Measurements from ENCODE around the gene DGKG.

DGKG gene

DNA sequence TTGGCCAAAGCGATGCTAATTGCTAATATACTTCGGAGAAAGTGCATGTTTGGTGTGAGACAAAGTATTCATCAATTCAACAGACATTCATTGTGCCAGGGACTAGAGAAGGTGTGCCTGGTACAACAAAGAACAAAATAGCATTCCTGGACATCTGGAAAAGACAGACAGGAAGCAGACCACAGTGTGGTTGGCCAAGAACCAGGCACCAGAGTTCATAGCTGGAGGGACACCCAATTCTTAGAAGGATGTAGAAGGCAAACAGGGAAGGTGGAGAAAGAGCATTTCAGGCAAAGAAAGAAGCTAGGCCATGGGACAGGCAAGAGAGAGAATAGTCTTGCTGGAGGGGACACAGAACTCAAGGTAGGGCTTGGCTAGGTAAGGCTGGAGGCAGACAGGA, 147.4 kb downstream of the DGKG start:
- Histone ChIP-seq H3K14ac (ENCODE audit: low read length) (no peak overlapping the region), H2BK120ac (ENCODE audit: insufficient read depth, low read length, poor library complexity) (no peak overlapping the region), H2BK12ac (ENCODE audit: low read length) (no peak overlapping the region), H3K23ac (ENCODE audit: low read length) (no peak overlapping the region), H3K79me1 (ENCODE audit: low read length) (no peaks in the 10 kb centered on the region), H3K9ac (ENCODE audit: low read length) (no peak overlapping the region), H3K4me3 (ENCODE audit: low read depth, low read length) (no peak overlapping the region), H4K91ac (ENCODE audit: low read depth, low read length) (no peak overlapping the region), H3K9me3 (ENCODE audit: insufficient read depth, low read depth, low read length) (no peaks in the 10 kb centered on the region), H3K4me1 (ENCODE audit: control insufficient read depth in 1 of 2, insufficient read depth in 2 of 2, low read length in 2 of 2) (peaks cover 3 to 4% of the 10 kb centered on the region in 2 experiments), H3K27me3 (ENCODE audit: insufficient read depth, low read length) (no peaks in the 10 kb centered on the region), H3K27ac (ENCODE audit: low read depth, low read length) (no peak overlapping the region), H2BK5ac (ENCODE audit: low read depth, low read length, poor library complexity) (no peak overlapping the region), H3K4ac (ENCODE audit: low read depth, low read length) (no peak overlapping the region), H4K8ac (ENCODE audit: low read depth, low read length) (no peak overlapping the region), H3K4me2 (ENCODE audit: low read length) (no peak overlapping the region), H4K12ac (ENCODE audit: low read depth, low read length) (no peak overlapping the region), H2AK5ac (ENCODE audit: low read length) (no peak overlapping the region), H3K18ac (ENCODE audit: low read length) (no peak overlapping the region), H3K36me3 (ENCODE audit: control insufficient read depth in 1 of 2, insufficient read depth in 2 of 2, low read length in 2 of 2) (no peaks in the 10 kb centered on the region), H3K79me2 (ENCODE audit: control insufficient read depth, insufficient read depth, low read length, poor library complexity) (no peaks in the 10 kb centered on the region), H2AFZ (ENCODE audit: insufficient read depth, low read length, poor library complexity) (no peak overlapping the region)
- no CpG with 5 or more reads among the region's 2 CpGs for WGBS (ENCODE audit: extremely low coverage, insufficient coverage, insufficient read length)
- DNase-seq, result no peak

DNA sequence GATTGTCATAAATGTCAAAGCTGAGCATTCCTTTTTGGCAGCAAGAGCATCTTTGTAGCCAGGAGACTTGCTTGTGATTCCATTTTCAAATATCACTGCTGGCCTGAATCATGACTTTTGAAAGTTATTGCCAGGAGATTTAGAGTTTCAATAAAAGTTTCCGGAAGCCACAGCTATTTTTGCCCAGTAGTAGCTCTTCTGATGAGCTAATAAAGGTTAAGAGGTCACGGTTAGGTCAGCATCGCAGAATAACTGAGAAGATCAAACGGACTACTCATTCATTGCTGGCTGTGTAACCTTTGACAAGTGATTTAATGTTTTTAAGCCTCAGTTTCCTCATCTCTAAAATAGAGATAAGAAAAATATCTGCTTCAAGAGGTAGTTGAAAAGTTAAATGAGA, 148.1 kb downstream of the DGKG start:
- Histone ChIP-seq H3K4ac (ENCODE audit: low read depth, low read length) (no peak overlapping the region), H4K12ac (ENCODE audit: low read depth, low read length) (no peak overlapping the region), H2BK12ac (ENCODE audit: low read length) (no peak overlapping the region), H3K9ac (ENCODE audit: low read length) (no peak overlapping the region), H3K9me3 (ENCODE audit: insufficient read depth, low read depth, low read length) (no peaks in the 10 kb centered on the region), H4K8ac (ENCODE audit: low read depth, low read length) (no peak overlapping the region), H3K4me1 (ENCODE audit: control insufficient read depth in 1 of 2, insufficient read depth in 2 of 2, low read length in 2 of 2) (peaks cover 3 to 4% of the 10 kb centered on the region in 2 experiments), H2AK5ac (ENCODE audit: low read length) (no peak overlapping the region), H3K27me3 (ENCODE audit: insufficient read depth, low read length) (no peaks in the 10 kb centered on the region), H3K27ac (ENCODE audit: low read depth, low read length) (no peak overlapping the region), H2BK120ac (ENCODE audit: insufficient read depth, low read length, poor library complexity) (no peak overlapping the region), H3K4me3 (ENCODE audit: low read depth, low read length) (no peak overlapping the region), H3K36me3 (ENCODE audit: control insufficient read depth in 1 of 2, insufficient read depth in 2 of 2, low read length in 2 of 2) (no peaks in the 10 kb centered on the region), H3K79me1 (ENCODE audit: low read length) (no peaks in the 10 kb centered on the region), H2AFZ (ENCODE audit: insufficient read depth, low read length, poor library complexity) (no peak overlapping the region), H4K91ac (ENCODE audit: low read depth, low read length) (no peak overlapping the region), H3K4me2 (ENCODE audit: low read length) (no peak overlapping the region), H3K18ac (ENCODE audit: low read length) (no peak overlapping the region), H2BK5ac (ENCODE audit: low read depth, low read length, poor library complexity) (no peak overlapping the region), H3K23ac (ENCODE audit: low read length) (no peak overlapping the region), H3K14ac (ENCODE audit: low read length) (no peak overlapping the region), H3K79me2 (ENCODE audit: control insufficient read depth, insufficient read depth, low read length, poor library complexity) (no peaks in the 10 kb centered on the region)
- no CpG with 5 or more reads among the region's 4 CpGs for WGBS (ENCODE audit: extremely low coverage, insufficient coverage, insufficient read length)
- peak in 1 of 2 donors; percentile 68 for DNase-seq

DNA sequence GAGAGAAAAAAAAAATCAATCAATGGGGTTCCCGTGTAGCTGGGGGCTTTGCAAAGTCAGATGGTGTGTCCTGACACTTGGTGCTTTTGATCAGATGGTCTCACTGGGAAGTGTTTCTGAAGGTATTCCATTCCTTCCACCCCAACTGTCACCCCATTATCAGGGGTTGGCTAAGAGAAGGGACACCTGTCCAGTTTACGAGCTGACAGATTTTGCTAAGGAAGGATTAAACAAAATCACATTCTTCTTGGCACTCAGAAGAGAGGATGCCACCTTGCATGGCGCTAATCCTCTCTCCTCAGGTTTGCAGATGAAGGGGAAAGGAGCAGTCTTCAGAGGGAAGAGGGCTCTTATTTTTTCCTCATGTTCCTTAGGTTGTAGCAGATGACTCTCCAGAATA, 149.4 kb downstream of the DGKG start:
- no peaks in the 10 kb centered on the region for H3K79me2 ChIP-seq (ENCODE audit: control insufficient read depth, insufficient read depth, low read length, poor library complexity)
- H3K4me1 ChIP-seq (ENCODE audit: control insufficient read depth in 1 of 2, insufficient read depth in 2 of 2, low read length in 2 of 2), result peaks cover 3 to 4% of the 10 kb centered on the region in 2 experiments
- H4K8ac ChIP-seq (ENCODE audit: low read depth, low read length), result no peak overlapping the region
- H2BK120ac ChIP-seq (ENCODE audit: insufficient read depth, low read length, poor library complexity), result no peak overlapping the region
- H3K4me2 ChIP-seq (ENCODE audit: low read length), result no peak overlapping the region
- H3K23ac ChIP-seq (ENCODE audit: low read length), result no peak overlapping the region
- H3K14ac ChIP-seq (ENCODE audit: low read length), result no peak overlapping the region
- WGBS (ENCODE audit: extremely low coverage, insufficient coverage, insufficient read length), result no CpG with 5 or more reads among the region's 3 CpGs
- H2BK12ac ChIP-seq (ENCODE audit: low read length), result no peak overlapping the region
- no peak overlapping the region for H3K27ac ChIP-seq (ENCODE audit: low read depth, low read length)
- H3K27me3 ChIP-seq (ENCODE audit: insufficient read depth, low read length), result no peaks in the 10 kb centered on the region
- H2AK5ac ChIP-seq (ENCODE audit: low read length), result no peak overlapping the region
- H4K12ac ChIP-seq (ENCODE audit: low read depth, low read length), result no peak overlapping the region
- H4K91ac ChIP-seq (ENCODE audit: low read depth, low read length), result no peak overlapping the region
- no peaks in the 10 kb centered on the region for H3K36me3 ChIP-seq (ENCODE audit: control insufficient read depth in 1 of 2, insufficient read depth in 2 of 2, low read length in 2 of 2)
- no peak for DNase-seq
- no peak overlapping the region for H3K18ac ChIP-seq (ENCODE audit: low read length)
- H3K9me3 ChIP-seq (ENCODE audit: insufficient read depth, low read depth, low read length), result no peaks in the 10 kb centered on the region
- peak overlapping the region; percentile 20 for H3K4me3 ChIP-seq (ENCODE audit: low read depth, low read length)
- no peak overlapping the region for H2AFZ ChIP-seq (ENCODE audit: insufficient read depth, low read length, poor library complexity)
- H2BK5ac ChIP-seq (ENCODE audit: low read depth, low read length, poor library complexity), result no peak overlapping the region
- no peak overlapping the region for H3K4ac ChIP-seq (ENCODE audit: low read depth, low read length)
- H3K9ac ChIP-seq (ENCODE audit: low read length), result no peak overlapping the region
- no peaks in the 10 kb centered on the region for H3K79me1 ChIP-seq (ENCODE audit: low read length)

DNA sequence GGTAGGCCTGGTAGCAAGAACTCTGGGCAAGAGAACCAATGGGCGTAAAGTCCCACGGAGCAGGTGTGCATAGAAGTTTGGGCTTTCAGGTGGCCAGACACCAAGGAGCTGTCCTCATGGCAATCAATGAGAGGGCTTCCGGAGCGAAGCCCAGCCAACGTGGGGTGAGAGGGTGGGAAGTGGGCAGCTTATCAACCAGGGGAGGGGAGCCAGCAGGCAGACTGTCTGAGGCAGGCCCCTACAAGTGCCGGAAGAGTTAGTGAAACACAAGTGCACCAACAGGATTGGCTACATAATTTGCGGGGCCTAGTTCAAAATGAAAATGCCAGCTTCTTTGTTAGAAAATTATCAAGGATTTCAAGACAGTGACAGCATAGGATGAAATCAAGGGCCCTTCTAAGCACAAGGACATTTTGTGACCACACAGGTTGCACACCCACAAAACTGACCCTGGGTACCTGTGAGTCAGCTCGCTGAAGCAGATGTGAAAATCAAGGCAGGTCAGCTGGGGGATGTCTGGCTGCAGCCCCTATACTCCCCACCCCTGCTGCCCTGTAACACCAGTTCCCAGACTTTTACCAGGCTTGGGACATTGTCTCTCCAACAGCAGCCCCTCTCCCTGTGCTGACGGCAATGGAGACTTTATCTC, 151.1 kb downstream of the DGKG start:
- no peak overlapping the region for H3K14ac ChIP-seq (ENCODE audit: low read length)
- no CpG with 5 or more reads among the region's 9 CpGs for WGBS (ENCODE audit: extremely low coverage, insufficient coverage, insufficient read length)
- no peak overlapping the region for H3K27ac ChIP-seq (ENCODE audit: low read depth, low read length)
- H3K27me3 ChIP-seq (ENCODE audit: insufficient read depth, low read length), result no peaks in the 10 kb centered on the region
- no peak overlapping the region for H3K23ac ChIP-seq (ENCODE audit: low read length)
- H2AK5ac ChIP-seq (ENCODE audit: low read length), result no peak overlapping the region
- no peak overlapping the region for H2BK12ac ChIP-seq (ENCODE audit: low read length)
- H2AFZ ChIP-seq (ENCODE audit: insufficient read depth, low read length, poor library complexity), result no peak overlapping the region
- H3K4me2 ChIP-seq (ENCODE audit: low read length), result no peak overlapping the region
- DNase-seq, result no peak
- no peaks in the 10 kb centered on the region for H3K9me3 ChIP-seq (ENCODE audit: insufficient read depth, low read depth, low read length)
- H2BK120ac ChIP-seq (ENCODE audit: insufficient read depth, low read length, poor library complexity), result no peak overlapping the region
- no peak overlapping the region for H4K91ac ChIP-seq (ENCODE audit: low read depth, low read length)
- H3K79me1 ChIP-seq (ENCODE audit: low read length), result no peaks in the 10 kb centered on the region
- no peaks in the 10 kb centered on the region for H3K36me3 ChIP-seq (ENCODE audit: control insufficient read depth in 1 of 2, insufficient read depth in 2 of 2, low read length in 2 of 2)
- no peaks in the 10 kb centered on the region for H3K79me2 ChIP-seq (ENCODE audit: control insufficient read depth, insufficient read depth, low read length, poor library complexity)
- H4K12ac ChIP-seq (ENCODE audit: low read depth, low read length), result no peak overlapping the region
- no peak overlapping the region for H3K9ac ChIP-seq (ENCODE audit: low read length)
- H3K4me3 ChIP-seq (ENCODE audit: low read depth, low read length), result no peak overlapping the region
- H4K8ac ChIP-seq (ENCODE audit: low read depth, low read length), result no peak overlapping the region
- no peak overlapping the region for H2BK5ac ChIP-seq (ENCODE audit: low read depth, low read length, poor library complexity)
- H3K4ac ChIP-seq (ENCODE audit: low read depth, low read length), result no peak overlapping the region
- peaks cover 3 to 4% of the 10 kb centered on the region in 2 experiments for H3K4me1 ChIP-seq (ENCODE audit: control insufficient read depth in 1 of 2, insufficient read depth in 2 of 2, low read length in 2 of 2)
- H3K18ac ChIP-seq (ENCODE audit: low read length), result no peak overlapping the region
